ENCODE data around the gene STARD4.
A peak's percentile ranks its signal among the peaks of the same experiment; 100 is the strongest.

The STARD4 gene

DNA sequence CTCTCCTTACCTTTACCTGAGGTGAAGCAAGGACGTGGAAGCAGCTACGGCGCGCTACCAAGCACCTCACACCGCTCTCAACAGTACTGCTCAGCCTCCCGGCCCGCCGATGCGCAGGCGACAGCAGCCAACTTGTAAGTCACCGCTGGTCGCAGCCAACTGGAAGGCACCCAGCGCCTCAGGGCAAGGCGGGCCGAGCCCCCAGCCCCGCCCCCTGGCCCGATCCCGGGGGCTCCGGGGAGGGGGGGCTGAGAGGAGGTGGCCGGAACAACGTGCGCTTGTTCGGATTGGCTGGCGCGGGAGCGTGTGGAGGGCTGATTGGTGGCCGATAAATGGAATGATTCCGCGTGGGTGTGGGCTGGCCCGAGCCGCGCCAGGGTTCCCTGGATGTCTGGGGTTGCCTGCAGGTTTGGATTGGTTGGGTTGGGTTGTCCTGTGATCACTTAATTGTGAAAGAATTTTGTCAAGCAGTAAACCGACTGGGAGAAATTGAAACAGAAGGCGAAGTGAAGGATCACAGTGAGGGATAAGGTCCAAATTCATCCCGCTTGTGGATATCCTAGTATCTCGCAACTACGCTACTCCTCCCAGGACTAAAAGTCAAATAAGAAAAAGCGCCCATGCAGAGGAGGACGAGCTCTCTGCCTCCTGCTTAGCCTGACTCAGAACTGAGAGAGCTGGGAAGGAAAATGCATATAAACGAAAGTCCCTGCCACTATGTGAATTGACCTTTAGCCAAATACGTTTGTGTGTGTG, at the start of gene STARD4:
STARD4 (minus strand) TSS at position 161 of the 756 bp plus-strand sequence. CDS start 5,102 bp downstream, outside the sequence.
- Histone ChIP-seq H3K27me3 (ENCODE audit: control insufficient read depth in 1 of 2, insufficient read depth in 2 of 2, low read length in 2 of 2) (no peaks in the 10 kb centered on the region), H3K36me3 (ENCODE audit: control insufficient read depth in 1 of 2, insufficient read depth in 2 of 2, low read length in 2 of 2) (no peaks in the 10 kb centered on the region), H3K9me3 (ENCODE audit: control insufficient read depth in 1 of 2, low read length in 2 of 2) (no peaks in the 10 kb centered on the region), H3K4me1 (ENCODE audit: control insufficient read depth in 1 of 2, insufficient read depth in 2 of 2, low read length in 2 of 2) (peaks cover 22 to 28% of the 10 kb centered on the region in 2 donors), H3K4me3 (ENCODE audit: low read depth in 1 of 2, low read length in 2 of 2) (peak within 1 kb of the TSS; percentile 87 to 95), H3K9ac (ENCODE audit: low read depth in 1 of 2, low read length in 2 of 2) (peak within 1 kb of the TSS; percentile 84 to 91), H3K27ac (ENCODE audit: low read depth, low read length) (peak within 1 kb of the TSS; percentile 96)

DNA sequence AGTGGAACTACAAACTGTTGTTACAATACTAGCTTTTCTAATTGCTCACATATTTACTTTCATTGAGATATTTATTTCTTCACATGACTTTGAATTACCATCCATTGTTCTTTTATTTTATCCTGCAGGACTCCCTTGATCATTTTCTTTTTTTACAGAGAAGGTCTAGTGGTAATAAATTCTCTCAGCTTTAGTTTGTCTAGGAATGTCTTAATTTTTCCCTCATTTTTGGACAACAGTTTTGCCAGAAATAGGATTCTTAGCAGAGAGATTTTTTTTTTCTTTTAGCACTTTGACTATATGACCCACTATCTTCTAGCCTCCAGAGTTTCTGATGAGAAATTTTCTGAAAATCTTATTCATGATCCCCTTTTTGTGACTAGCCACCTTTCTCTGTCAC, 47.3 kb upstream of the STARD4 start:
- no peaks in the 10 kb centered on the region for H3K36me3 ChIP-seq (ENCODE audit: control insufficient read depth in 1 of 2, insufficient read depth in 2 of 2, low read length in 2 of 2)
- no peaks in the 10 kb centered on the region for H3K4me1 ChIP-seq (ENCODE audit: control insufficient read depth in 1 of 2, insufficient read depth in 2 of 2, low read length in 2 of 2)
- H3K27ac ChIP-seq (ENCODE audit: low read depth, low read length): no peak overlapping the region
- no peaks in the 10 kb centered on the region for H3K9me3 ChIP-seq (ENCODE audit: control insufficient read depth in 1 of 2, low read length in 2 of 2)
- H3K4me3 ChIP-seq (ENCODE audit: low read depth in 1 of 2, low read length in 2 of 2): no peak overlapping the region
- no peak overlapping the region for H3K9ac ChIP-seq (ENCODE audit: low read depth in 1 of 2, low read length in 2 of 2)
- no peaks in the 10 kb centered on the region for H3K27me3 ChIP-seq (ENCODE audit: control insufficient read depth in 1 of 2, insufficient read depth in 2 of 2, low read length in 2 of 2)

GRCh38 chr5:111557686-111558085, 45.4 kb upstream of the STARD4 start:
- Histone ChIP-seq H3K9ac (ENCODE audit: low read depth in 1 of 2, low read length in 2 of 2) (no peak overlapping the region), H3K27ac (ENCODE audit: low read depth, low read length) (no peak overlapping the region), H3K4me1 (ENCODE audit: control insufficient read depth in 1 of 2, insufficient read depth in 2 of 2, low read length in 2 of 2) (no peaks in the 10 kb centered on the region)

DNA sequence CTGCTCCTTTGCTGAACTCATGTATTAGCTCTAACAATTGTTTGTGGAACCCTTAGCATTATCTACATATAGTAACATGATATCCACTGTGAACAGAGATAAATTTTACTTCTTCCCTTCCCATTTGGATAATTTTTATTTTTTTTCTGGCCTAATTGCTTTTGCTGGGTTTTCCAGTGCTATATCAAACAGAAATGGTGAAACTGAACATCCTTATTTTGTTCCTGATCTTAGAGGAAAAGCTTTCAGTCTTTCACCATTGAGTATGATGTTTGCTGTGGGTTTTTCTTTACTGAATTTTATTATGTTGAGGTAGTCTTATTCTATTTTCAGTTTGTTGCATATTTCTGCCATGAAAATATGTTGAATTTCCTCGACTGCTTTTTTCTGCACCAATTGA, 44.8 kb upstream of the STARD4 start:
- Histone ChIP-seq H3K27me3 (ENCODE audit: control insufficient read depth in 1 of 2, insufficient read depth in 2 of 2, low read length in 2 of 2) (no peaks in the 10 kb centered on the region), H3K9ac (ENCODE audit: low read depth in 1 of 2, low read length in 2 of 2) (no peak overlapping the region), H3K27ac (ENCODE audit: low read depth, low read length) (no peak overlapping the region), H3K36me3 (ENCODE audit: control insufficient read depth in 1 of 2, insufficient read depth in 2 of 2, low read length in 2 of 2) (no peaks in the 10 kb centered on the region), H3K9me3 (ENCODE audit: control insufficient read depth in 1 of 2, low read length in 2 of 2) (no peaks in the 10 kb centered on the region), H3K4me1 (ENCODE audit: control insufficient read depth in 1 of 2, insufficient read depth in 2 of 2, low read length in 2 of 2) (no peaks in the 10 kb centered on the region), H3K4me3 (ENCODE audit: low read depth in 1 of 2, low read length in 2 of 2) (no peak overlapping the region)

More at GRCh38 chr5:111557686-111558085, 45.4 kb upstream of the STARD4 start:
- Histone ChIP-seq H3K27me3 (ENCODE audit: control insufficient read depth in 1 of 2, insufficient read depth in 2 of 2, low read length in 2 of 2) (no peaks in the 10 kb centered on the region), H3K36me3 (ENCODE audit: control insufficient read depth in 1 of 2, insufficient read depth in 2 of 2, low read length in 2 of 2) (no peaks in the 10 kb centered on the region), H3K4me3 (ENCODE audit: low read depth in 1 of 2, low read length in 2 of 2) (no peak overlapping the region), H3K9me3 (ENCODE audit: control insufficient read depth in 1 of 2, low read length in 2 of 2) (no peaks in the 10 kb centered on the region)

GRCh38 chr5:111556501-111556900, 44.2 kb upstream of the STARD4 start:
- Histone ChIP-seq H3K4me3 (ENCODE audit: low read depth in 1 of 2, low read length in 2 of 2) (no peak overlapping the region), H3K36me3 (ENCODE audit: control insufficient read depth in 1 of 2, insufficient read depth in 2 of 2, low read length in 2 of 2) (no peaks in the 10 kb centered on the region), H3K27ac (ENCODE audit: low read depth, low read length) (no peak overlapping the region), H3K9me3 (ENCODE audit: control insufficient read depth in 1 of 2, low read length in 2 of 2) (no peaks in the 10 kb centered on the region), H3K4me1 (ENCODE audit: control insufficient read depth in 1 of 2, insufficient read depth in 2 of 2, low read length in 2 of 2) (no peaks in the 10 kb centered on the region), H3K9ac (ENCODE audit: low read depth in 1 of 2, low read length in 2 of 2) (no peak overlapping the region), H3K27me3 (ENCODE audit: control insufficient read depth in 1 of 2, insufficient read depth in 2 of 2, low read length in 2 of 2) (no peaks in the 10 kb centered on the region)

DNA sequence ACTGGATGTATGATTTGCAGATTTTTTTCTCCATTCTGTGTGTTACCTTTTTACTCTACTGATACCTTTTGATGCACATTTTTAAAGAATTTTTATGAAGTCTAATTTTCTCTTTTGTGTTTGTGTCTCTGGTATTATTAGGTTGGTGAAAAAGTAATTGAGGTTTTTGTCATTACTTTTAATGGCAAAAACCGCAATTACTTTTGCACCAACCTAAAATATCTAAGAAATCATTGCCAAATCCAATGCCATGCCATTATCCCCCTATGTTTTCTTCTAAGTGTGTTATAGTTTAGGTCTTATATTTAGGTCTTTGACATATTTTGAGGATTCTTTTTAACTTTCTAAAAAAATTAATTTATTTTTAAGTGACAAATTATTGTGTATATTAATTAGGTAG, 43.4 kb upstream of the STARD4 start:
- Histone ChIP-seq H3K9me3 (ENCODE audit: control insufficient read depth in 1 of 2, low read length in 2 of 2) (no peaks in the 10 kb centered on the region), H3K27me3 (ENCODE audit: control insufficient read depth in 1 of 2, insufficient read depth in 2 of 2, low read length in 2 of 2) (no peaks in the 10 kb centered on the region), H3K9ac (ENCODE audit: low read depth in 1 of 2, low read length in 2 of 2) (no peak overlapping the region), H3K4me3 (ENCODE audit: low read depth in 1 of 2, low read length in 2 of 2) (no peak overlapping the region), H3K4me1 (ENCODE audit: control insufficient read depth in 1 of 2, insufficient read depth in 2 of 2, low read length in 2 of 2) (no peaks in the 10 kb centered on the region), H3K27ac (ENCODE audit: low read depth, low read length) (no peak overlapping the region), H3K36me3 (ENCODE audit: control insufficient read depth in 1 of 2, insufficient read depth in 2 of 2, low read length in 2 of 2) (no peaks in the 10 kb centered on the region)

GRCh38 chr5:111553868-111554267, 41.5 kb upstream of the STARD4 start:
- Histone ChIP-seq H3K27me3 (ENCODE audit: control insufficient read depth in 1 of 2, insufficient read depth in 2 of 2, low read length in 2 of 2) (no peaks in the 10 kb centered on the region), H3K4me3 (ENCODE audit: low read depth in 1 of 2, low read length in 2 of 2) (no peak overlapping the region), H3K36me3 (ENCODE audit: control insufficient read depth in 1 of 2, insufficient read depth in 2 of 2, low read length in 2 of 2) (no peaks in the 10 kb centered on the region), H3K9ac (ENCODE audit: low read depth in 1 of 2, low read length in 2 of 2) (no peak overlapping the region), H3K9me3 (ENCODE audit: control insufficient read depth in 1 of 2, low read length in 2 of 2) (no peaks in the 10 kb centered on the region), H3K27ac (ENCODE audit: low read depth, low read length) (no peak overlapping the region), H3K4me1 (ENCODE audit: control insufficient read depth in 1 of 2, insufficient read depth in 2 of 2, low read length in 2 of 2) (no peaks in the 10 kb centered on the region)

- H3K9me3 ChIP-seq (ENCODE audit: control insufficient read depth in 1 of 2, low read length in 2 of 2): no peaks in the 10 kb centered on the region
- no peak overlapping the region for H3K9ac ChIP-seq (ENCODE audit: low read depth in 1 of 2, low read length in 2 of 2)
- H3K4me1 ChIP-seq (ENCODE audit: control insufficient read depth in 1 of 2, insufficient read depth in 2 of 2, low read length in 2 of 2): no peaks in the 10 kb centered on the region
- H3K27me3 ChIP-seq (ENCODE audit: control insufficient read depth in 1 of 2, insufficient read depth in 2 of 2, low read length in 2 of 2): no peaks in the 10 kb centered on the region
- H3K36me3 ChIP-seq (ENCODE audit: control insufficient read depth in 1 of 2, insufficient read depth in 2 of 2, low read length in 2 of 2): no peaks in the 10 kb centered on the region
- H3K4me3 ChIP-seq (ENCODE audit: low read depth in 1 of 2, low read length in 2 of 2): no peak overlapping the region
- no peak overlapping the region for H3K27ac ChIP-seq (ENCODE audit: low read depth, low read length)
Measured at GRCh38 chr5:111552896-111553295, 40.6 kb upstream of the STARD4 start.

DNA sequence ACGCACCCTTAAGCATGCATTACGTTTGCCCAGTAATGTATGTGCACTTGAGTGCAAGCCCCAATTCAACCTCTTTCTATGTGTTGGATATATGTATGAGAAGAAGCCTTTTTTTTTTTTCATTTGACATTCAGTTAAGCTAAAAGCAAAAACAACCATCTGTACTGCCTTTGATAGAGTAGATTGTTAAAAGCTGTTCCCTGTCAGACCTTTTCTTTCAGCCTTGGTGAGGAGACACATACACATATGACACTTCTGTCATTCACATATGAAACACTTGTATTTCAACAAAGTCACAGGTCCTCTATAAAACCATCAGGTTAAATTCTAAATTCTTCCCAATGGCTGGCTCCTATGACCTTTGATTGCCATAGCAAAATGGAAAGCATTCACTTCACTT, 40.2 kb upstream of the STARD4 start:
- Histone ChIP-seq H3K36me3 (ENCODE audit: control insufficient read depth in 1 of 2, insufficient read depth in 2 of 2, low read length in 2 of 2) (no peaks in the 10 kb centered on the region), H3K9me3 (ENCODE audit: control insufficient read depth in 1 of 2, low read length in 2 of 2) (no peaks in the 10 kb centered on the region), H3K27ac (ENCODE audit: low read depth, low read length) (no peak overlapping the region), H3K27me3 (ENCODE audit: control insufficient read depth in 1 of 2, insufficient read depth in 2 of 2, low read length in 2 of 2) (no peaks in the 10 kb centered on the region), H3K4me1 (ENCODE audit: control insufficient read depth in 1 of 2, insufficient read depth in 2 of 2, low read length in 2 of 2) (no peaks in the 10 kb centered on the region), H3K4me3 (ENCODE audit: low read depth in 1 of 2, low read length in 2 of 2) (no peak overlapping the region), H3K9ac (ENCODE audit: low read depth in 1 of 2, low read length in 2 of 2) (no peak overlapping the region)

DNA sequence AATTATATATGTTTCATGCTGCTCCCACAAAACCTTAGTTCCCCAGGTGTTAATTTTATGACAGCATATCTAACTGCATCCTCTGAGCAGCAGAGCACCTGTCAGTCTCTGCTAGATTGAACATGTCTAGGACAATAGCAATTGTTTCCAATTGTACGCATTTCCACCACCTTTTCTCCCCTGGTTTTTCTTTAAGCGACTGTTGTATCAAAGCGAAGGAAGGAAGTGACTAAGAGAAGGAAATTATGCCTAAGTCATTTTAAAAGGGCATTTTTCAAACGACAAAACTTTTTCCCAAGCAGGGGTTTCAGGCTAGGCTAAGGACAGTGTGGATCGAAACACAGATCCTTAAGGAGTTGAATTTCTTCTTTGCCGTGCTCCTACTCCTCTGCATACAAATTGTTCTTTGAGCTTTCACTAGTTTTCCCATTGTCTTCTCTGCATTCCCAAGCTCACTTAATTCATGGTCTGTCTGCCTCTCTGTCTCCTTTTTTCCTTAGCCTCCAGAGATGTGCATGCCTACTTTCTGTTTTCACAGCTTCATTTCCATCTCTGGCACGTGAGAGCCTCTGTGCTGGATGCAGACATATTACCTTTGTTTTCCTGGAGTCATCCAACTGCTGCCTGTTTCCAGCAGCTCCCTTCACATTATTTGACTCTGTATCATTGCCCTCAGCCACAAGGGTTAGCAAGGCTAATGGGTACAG, 39.4 kb upstream of the STARD4 start:
- Histone ChIP-seq H3K27me3 (ENCODE audit: control insufficient read depth in 1 of 2, insufficient read depth in 2 of 2, low read length in 2 of 2) (no peaks in the 10 kb centered on the region), H3K27ac (ENCODE audit: low read depth, low read length) (no peak overlapping the region), H3K4me1 (ENCODE audit: control insufficient read depth in 1 of 2, insufficient read depth in 2 of 2, low read length in 2 of 2) (no peaks in the 10 kb centered on the region), H3K9me3 (ENCODE audit: control insufficient read depth in 1 of 2, low read length in 2 of 2) (no peaks in the 10 kb centered on the region), H3K4me3 (ENCODE audit: low read depth in 1 of 2, low read length in 2 of 2) (no peak overlapping the region), H3K36me3 (ENCODE audit: control insufficient read depth in 1 of 2, insufficient read depth in 2 of 2, low read length in 2 of 2) (no peaks in the 10 kb centered on the region), H3K9ac (ENCODE audit: low read depth in 1 of 2, low read length in 2 of 2) (no peak overlapping the region)
